Measurements from ENCODE around the gene BTNL9.
"Not testable (repeated sequence)": the region's sequence is repeated elsewhere in the genome, so short reads cannot be mapped to it uniquely, and the experiment has no call there.

The BTNL9 gene

DNA sequence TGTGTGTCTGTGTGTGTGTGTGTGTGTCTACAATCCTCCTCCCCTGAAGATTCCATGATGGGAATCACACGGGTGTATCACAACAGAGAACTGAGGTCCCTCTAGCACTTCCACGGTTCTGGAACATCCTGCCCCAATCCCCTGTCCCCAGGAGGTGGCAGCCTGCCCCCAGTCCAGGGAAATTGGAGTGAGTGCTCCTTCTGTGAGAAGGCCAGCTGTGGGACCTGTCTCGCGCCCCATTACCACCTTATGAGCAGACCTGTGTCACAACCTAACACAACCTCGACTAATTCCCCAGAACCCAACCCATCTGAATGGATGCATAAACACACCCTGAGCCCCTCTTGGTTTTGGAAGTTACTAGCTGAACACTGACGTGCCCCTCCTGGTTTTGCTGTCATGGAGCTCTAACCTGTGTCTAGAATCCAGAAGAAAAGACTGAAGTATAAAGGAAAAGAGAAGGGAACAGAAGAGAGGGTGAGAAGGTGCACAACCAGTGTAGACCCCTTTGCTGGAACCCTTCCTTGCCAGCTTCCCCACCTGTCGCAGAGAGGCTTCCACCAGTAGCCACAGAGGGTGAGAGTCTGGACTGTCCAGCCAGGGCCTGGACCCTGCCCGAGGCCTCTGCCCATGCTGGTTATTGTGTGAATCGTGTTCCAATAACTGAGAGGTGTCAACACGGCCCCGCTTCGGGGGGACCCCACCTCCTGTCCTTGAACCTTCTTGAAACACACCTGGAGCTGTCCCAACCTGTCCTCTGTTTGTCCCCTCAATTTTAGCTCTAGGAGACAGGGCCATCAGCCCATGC, 3.4 kb downstream of the BTNL9 start:
- DNase-seq: no peak

- DNase-seq: no peak
Measured at GRCh38 chr5:181044093-181044599, 4.1 kb downstream of the BTNL9 start.

DNA sequence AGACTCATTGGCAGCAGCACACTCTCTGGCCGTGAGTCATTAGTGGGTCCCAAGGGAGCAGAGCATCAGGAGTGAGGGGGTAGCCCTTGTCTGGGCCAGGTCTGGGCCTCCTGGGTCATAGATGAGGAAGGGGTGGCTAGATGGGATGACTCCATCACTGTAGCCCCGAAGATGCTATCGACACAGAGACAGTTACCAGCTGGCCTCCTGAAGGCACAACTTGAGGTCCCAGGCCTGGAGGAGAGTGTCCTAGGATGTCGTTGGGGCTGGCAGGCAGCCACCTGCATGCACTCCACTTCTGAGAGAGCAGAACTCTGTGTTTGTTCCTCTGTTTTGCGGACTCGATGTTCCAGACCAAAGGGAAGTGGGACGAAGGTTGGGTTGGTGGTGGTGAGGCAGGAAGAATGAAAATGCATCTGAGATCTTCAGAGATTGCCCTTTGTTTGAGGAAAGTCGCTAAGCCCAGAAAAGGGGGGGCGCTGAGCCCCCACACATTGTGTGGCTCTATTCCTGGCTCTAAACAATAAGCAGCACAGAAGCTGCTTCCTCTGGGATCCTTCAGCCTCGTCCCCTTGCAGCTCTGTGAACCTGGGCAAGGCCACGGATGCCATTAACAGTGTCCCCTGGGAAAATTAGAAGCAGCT, 4.7 kb downstream of the BTNL9 start:
- no peak for DNase-seq

DNA sequence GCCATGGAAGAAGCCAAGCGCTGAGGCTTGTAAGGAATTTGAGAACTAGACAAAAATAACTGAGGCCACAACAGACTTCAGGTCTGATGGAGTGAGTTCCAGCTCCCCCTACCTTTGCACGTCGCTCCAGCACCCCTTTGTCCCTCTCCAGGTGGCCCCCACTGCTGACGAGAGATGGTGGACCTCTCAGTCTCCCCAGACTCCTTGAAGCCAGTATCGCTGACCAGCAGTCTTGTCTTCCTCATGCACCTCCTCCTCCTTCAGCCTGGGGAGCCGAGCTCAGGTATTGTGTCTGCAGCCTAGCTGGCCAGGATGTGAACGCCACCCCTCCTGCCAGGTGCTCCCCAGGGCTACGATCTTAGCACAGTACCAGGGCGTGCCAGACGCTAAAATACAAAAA, 5.2 kb downstream of the BTNL9 start:
- no peak for DNase-seq

GRCh38 chr5:181045857-181046256, 5.8 kb downstream of the BTNL9 start:
- DNase-seq: not testable (repeated sequence)

- DNase-seq: no peak
Measured at GRCh38 chr5:181047288-181047687, 7.2 kb downstream of the BTNL9 start.

GRCh38 chr5:181047921-181048320, 7.9 kb downstream of the BTNL9 start:
- no peak for DNase-seq

DNA sequence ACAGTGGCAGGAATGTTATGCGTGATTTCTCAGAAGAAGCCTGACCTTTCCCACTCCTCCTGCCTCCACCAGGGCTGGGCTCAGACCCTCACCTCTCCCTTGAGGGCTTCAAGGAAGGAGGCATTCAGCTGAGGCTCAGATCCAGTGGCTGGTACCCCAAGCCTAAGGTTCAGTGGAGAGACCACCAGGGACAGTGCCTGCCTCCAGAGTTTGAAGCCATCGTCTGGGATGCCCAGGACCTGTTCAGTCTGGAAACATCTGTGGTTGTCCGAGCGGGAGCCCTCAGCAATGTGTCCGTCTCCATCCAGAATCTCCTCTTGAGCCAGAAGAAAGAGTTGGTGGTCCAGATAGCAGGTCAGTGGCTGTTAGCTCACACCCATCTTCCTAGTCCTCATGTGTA, 9.9 kb downstream of the BTNL9 start:
- DNase-seq: no peak

DNA sequence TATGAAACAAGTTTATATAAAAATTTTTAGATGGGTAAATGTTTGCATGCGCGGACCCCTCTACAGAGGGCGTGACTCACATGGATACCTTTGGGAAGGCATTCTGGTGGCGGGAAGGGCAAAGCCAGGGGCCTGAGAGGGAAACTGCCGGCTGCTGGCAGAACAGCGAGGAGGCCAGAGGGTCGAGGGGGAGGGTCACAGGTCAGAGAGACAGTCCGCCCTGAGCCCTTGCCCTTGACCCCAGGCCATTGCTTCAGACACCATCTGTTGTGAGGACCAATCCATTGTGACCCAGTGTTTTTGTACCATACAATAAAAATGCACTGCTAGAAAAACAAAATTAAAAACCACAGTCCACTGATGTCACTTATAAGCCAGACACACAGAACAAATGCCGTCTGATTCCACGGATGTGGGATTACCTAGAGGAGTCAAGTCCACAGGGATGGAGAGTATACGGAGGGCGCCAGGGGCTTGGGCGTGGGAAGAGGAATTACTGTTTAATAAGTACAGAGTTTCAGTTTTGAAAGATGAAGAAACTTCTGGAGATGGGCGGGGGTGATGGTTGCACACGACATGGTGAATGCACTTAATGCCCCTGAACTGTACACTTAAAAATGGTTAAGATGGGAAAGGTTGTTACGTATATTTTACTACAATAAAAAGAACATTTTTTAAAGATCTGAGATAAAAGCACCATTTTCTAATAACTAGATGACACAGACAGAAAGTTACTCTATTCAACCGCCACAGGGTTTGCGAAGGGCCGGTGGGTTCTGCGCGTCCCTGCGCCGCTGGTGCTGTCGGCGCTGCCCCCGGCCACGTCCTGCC, 12.0 kb downstream of the BTNL9 start:
- DNase-seq: no peak

GRCh38 chr5:181052672-181053487, 12.8 kb downstream of the BTNL9 start:
- no peak for DNase-seq

- no peak for DNase-seq
Measured at GRCh38 chr5:181053488-181054121, 13.5 kb downstream of the BTNL9 start.

GRCh38 chr5:181054138-181054537, 14.1 kb downstream of the BTNL9 start:
- DNase-seq: no peak

- DNase-seq: no peak
Measured at GRCh38 chr5:181054871-181055459, 14.9 kb downstream of the BTNL9 start.

GRCh38 chr5:181056431-181056830, 16.4 kb downstream of the BTNL9 start:
- no peak for DNase-seq

DNA sequence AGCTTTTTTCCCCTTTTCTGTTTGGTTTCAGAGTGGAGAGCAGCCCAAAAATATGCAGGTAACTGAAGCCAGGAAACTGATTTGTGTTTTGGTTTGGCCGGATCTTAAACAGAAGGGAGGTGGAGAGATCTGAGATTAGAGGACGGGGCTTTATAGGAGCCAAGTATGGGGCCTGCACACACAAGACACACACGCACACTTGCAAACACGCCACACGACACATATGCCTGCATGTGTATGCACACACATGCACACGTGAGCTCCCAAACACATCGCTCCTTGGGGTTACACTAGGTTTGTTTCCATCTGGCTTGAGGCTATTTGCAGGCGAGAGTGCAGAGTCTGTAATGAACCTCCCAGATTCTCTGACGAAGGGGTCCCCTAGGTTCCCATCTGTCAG, 18.3 kb downstream of the BTNL9 start:
- no peak for DNase-seq

GRCh38 chr5:181058786-181059296, 18.8 kb downstream of the BTNL9 start:
- DNase-seq: no peak

DNA sequence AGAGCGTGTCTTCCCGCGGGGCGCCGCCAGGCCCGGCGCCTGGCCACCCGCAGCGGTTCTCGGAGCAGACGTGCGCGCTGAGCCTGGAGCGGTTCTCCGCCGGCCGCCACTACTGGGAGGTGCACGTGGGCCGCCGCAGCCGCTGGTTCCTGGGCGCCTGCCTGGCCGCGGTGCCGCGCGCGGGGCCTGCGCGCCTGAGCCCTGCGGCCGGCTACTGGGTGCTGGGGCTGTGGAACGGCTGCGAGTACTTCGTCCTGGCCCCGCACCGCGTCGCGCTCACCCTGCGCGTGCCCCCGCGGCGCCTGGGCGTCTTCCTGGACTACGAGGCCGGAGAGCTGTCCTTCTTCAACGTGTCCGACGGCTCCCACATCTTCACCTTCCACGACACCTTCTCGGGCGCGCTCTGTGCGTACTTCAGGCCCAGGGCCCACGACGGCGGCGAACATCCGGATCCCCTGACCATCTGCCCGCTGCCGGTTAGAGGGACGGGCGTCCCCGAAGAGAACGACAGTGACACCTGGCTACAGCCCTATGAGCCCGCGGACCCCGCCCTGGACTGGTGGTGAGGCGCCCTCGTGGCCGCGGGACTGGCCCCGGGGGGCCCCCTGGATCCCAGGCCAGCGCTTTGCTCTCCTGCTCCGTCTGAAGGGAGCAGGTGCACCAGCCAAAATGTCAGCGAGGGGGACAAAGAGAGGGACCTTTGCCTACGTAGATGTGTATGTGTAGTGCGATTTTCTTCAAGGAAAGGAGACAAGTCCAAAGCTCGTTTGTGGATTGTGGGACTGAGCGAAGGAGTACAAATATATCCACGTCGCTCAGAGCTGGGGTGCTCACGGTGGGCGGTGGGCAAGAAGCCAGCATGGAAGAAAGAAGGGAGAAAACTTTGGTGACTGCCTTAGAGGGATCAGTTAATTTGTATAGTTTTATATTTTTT, 19.5 kb downstream of the BTNL9 start:
- no peak for DNase-seq

GRCh38 chr5:181060231-181060590, 20.1 kb downstream of the BTNL9 start:
- DNase-seq: no peak

DNA sequence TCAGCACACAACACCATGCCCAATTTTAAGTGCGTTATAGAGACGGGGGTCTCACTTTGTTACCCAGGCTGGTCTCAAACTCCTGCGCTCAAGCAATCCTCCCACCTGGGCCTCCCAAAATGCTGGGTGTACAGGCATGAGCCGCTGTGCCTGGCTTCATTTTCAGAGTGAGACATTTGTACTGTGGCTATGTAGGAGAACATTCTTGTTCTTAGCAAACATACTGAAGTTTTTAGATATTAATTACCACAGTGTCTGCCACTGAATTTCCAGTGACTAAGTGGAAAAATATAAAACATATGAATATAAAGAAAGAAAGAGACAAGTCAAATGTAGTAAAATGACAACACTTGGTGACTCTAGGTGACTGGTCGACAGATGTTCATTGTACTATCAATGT, 20.9 kb downstream of the BTNL9 start:
- no peak for DNase-seq

GRCh38 chr5:181061645-181062044, 21.6 kb downstream of the BTNL9 start:
- no peak for DNase-seq
